Endometrial microvascular endothelial cells (primary cell): ENCODE data around the gene KIF1C. TPM values are rescaled to one million over a fixed set of nuclear protein-coding genes. Genes with fewer than 3 reads are reported as not detected.
"Not testable (repeated sequence)": the region's sequence is repeated elsewhere in the genome, so short reads cannot be mapped to it uniquely, and the experiment has no call there.

Experiments used
- in situ Hi-C: cut with HindIII; loops from 2 replicates; pipeline ENCODE4 v1.10.0; 2017; ENCODE audit warnings: low sequenced_read_pairs, low pct_unique_long_range_greater_than_20kb; ENCODE audit errors: inconsistent ontology term
- total RNA-seq: library from RNA; depleted of rRNA; stranded (reverse); fragments of >200 nt; gene quantifications from one replicate; pipeline ENCODE4 v1.2.3, GENCODE V29; 2015; ENCODE audit errors: inconsistent ontology term

The KIF1C gene
- total RNA-seq, 1 donor from 2014 or later, result 110 TPM

DNA sequence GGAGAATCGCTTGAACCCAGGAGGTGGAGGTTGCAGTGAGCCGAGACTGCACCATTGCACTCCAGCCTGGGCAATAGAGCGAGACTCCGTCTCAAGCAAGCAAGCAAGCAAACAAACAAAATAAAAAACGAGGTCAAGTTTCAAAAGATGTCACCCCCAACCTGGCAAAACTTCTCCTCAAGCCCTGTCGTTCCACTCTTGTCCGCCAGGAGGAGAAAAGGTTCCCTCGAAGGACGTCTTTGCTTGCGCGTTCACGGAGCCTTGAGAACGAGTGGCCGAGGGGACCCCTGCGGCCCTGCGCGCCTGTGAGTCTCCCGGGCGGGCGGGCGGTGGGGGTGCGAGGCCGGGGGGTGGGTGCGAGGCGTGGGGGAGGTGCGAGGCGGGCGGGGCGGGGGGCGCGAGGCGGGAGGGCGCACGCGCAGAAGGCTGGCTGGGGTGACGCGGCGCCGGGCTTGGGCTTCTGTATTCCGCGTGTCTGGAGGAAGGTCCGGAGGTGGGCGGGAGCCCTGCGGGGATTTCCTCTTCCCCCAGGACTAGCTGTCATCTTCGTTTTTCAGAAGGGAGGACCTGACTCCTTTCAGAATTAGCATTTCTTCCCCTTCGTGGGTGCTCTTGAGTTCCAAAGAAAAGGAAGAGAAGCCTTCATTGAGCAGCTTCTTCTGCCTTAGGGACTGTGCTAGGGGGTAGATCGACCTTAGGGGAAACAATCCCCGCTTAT, 33.8 kb downstream of the KIF1C start:
- in situ Hi-C loops, result no loop called here

DNA sequence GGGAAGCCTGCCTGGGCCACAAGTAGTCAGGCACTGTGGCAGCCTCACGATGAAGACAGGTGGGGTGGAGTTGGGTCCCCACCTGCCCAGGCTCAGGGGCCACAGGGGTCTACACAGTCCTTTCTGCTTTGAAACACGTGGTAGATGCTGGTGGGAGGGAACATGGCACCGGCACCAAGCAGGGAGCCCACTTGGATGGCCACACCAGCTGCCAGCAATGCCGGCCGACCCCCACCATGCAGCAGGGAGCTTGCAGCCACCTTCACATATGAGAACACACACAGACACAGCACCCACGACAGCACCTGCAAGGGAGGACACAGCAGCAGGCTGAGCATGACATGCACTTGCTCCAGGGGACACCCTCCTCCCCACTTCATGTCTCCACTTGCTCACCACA, 35.1 kb downstream of the KIF1C start:
- in situ Hi-C loops, result no loop called here

GRCh38 chr17:5033352-5034015, 35.7 kb downstream of the KIF1C start:
- in situ Hi-C loops, result no loop called here

DNA sequence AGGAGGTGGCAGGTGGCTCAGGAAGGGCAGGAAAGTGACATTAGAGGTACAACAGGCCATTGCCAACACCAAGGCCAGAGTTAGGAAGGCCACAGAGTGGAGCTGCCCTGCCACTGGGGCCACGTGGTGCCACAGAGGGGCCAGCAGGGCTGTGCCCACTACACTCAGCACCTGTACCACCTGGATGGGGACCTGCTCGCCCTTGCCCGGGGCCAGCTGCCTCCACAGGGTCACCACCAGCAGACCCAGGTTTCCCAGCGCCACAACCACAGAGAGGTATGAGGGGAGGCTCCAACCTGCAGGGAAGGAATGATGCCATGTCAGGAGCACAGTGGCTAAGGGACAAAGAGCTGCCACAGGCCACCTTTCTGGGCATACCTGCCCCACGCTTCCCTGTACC, 36.3 kb downstream of the KIF1C start:
- in situ Hi-C loops, result no loop called here

DNA sequence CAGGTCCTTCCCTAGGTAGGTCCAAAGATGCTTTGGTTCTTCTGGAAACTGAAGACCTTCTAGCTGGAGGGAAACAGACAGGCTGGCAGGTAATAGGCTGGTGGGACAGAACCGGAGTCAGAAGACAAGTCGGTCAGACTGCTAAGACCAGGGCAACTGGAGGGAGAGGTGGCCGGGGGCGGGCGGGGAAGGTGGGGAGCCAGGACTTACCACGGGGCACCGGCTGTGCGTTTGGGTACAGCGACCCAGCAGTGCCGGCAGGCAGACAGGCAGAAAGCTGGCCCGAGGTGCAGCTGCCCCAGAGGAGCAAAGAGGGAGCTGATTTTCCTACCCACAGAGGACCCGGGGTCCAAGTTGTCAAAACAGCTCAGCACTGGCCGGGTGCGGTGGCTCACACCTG, 36.9 kb downstream of the KIF1C start:
- in situ Hi-C loops, result no loop called here

DNA sequence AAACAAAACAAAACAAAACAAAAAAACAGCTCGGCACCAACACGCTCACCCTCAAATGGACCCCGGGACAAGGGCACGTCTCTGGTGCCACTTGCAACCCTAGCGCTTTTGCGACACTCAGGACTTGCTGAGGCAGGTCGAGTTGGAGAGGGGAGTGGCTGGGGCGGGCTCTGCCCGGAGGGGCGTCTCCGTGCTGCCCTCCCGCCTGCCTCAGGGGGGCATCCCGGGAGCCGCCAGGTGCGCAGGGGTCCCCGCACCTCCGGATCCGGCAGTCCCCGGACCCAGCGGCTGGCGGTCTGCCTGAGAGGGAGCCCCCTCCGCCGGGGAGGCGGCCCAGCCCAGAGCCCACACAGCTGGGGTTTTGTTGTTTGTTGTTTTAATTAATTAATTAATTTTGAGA, 37.6 kb downstream of the KIF1C start, which contains the start of gene SLC52A1:
Gene SLC52A1 (minus strand): TSS at position 112 of the 400 bp plus-strand sequence. CDS start 820 bp downstream, outside the sequence.
- in situ Hi-C loops, result no loop called here

DNA sequence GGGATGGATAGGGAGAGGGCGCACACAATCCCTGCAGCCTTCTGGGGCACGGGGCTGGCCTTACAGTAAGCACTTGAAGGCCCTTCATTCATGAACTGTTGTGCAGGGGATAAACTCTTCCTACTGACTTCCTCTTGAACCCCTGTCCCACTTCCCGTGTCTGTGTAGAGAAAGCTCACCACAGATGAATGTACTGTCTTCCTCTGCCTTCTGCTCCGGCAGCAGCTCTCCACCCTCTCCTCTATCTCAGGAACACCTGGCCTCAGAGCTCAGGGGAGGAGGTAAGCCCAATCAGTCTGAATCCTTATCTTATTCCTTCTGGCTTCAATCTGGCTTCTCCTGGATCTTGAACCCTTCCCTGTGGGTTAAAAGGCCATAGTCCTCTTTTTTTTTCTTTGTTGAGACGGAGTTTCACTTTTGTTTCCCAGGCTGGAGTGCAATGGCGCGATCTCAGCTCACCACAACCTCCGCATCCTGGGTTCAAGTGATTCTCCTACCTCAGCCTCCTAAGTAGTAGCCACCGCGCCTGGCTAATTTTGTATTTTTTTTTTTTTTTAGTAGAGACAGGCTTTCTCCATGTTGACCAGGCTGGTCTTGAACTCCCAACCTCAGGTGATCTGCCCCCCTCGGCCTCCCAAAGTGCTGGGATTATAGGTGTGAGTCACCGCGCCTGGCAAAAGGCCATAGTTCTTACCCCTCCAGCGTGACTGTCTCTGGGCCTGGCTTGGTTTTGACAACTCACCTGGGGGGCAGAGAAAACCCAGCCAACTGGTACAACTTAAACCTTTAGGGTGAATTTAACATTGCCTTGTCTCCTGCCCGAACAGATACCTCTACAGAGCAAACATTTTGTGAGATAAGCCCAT, 44.6 kb downstream of the KIF1C start:
- in situ Hi-C loops, result no loop called here

- in situ Hi-C loops, result no loop called here
Observed at GRCh38 chr17:5043524-5043923, 45.8 kb downstream of the KIF1C start.

- in situ Hi-C loops, result no loop called here
Observed at GRCh38 chr17:5044630-5045029, 46.9 kb downstream of the KIF1C start.

GRCh38 chr17:5045496-5045895, 47.7 kb downstream of the KIF1C start:
- in situ Hi-C loops, result no loop called here

DNA sequence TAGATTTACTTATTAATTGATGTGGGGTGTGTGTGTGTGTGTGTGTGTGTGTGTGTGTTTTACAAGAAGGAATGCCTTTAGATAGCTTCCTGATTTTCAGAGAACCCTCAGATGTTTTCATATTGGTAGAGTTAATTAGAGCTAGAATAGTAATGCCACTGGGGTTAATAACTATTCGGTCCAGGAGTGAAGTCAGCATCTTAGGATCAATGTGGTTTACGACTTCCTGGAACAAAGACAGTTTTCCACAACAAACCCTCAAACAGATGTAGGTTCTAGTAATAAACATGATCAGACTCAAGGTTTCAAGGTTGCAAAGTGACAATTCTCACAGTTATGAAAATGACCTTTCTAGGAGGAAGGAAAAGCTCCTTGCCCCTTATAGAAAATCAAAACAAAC, 49.7 kb downstream of the KIF1C start:
- in situ Hi-C loops, result no loop called here

DNA sequence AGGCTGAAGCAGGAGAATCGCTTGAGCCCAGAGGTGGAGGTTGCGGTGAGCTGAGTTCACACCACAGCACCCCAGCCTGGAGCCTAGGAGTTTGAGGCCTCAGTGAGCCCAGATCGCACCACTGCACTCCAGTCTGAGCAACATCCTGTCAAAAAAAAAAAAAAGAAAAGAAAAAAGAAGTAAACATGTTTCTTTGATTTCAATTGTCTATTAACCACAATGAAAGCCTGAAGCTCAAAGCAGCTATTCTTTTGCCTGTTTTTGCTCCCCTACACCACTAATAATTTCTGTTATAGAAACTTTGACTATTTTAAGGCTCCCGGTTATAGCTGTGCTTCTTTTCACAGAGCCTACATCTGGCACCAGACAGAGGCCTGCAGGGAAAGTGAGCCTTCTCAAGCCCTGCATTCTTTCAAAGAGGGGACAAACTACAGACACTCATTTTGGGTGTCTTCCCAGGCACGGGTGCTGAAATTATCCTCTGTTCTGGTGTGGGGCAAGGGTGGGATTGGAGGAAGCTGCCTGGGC, 51.6 kb downstream of the KIF1C start:
- in situ Hi-C loops, result no loop called here

DNA sequence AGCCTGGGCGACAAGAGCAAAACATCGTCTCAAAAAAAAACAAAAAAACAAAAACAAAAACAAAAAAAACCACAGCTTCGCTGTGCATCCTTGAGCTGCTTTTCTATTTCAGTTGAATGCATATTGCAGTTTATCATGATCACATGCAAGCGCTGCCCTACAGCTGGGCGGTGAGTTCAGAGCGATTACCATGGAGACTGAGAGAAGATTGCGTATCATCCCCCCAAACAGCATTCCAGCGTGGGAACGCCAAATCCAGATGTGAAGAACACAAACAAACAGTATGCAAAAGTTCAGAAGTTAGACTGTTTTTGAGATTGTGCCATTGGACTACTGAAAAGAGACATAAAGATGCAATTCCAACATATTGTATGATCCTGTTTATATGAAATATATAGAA, 52.5 kb downstream of the KIF1C start:
- in situ Hi-C loops, result no loop called here

DNA sequence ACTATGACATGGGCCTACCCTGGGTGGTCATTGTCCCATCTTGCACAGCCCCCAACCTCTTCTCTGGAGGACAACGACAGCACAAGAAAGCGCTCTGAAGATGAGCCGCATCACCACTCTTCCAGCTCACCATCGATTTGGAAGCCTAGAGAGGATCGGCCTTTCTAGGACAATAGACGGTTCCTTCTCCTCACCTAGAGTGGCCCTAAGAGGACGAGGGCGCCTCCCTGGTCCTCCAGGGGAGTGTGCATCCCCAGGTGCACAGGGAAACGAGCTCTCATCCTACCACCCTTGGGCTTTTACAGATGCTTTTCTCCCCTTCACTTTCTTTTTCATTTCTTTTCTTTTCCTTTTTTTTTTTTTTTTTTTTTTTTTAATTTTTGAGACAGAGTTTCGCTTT, 57.8 kb downstream of the KIF1C start:
- in situ Hi-C loops, result no loop called here

GRCh38 chr17:5065227-5065744, 67.5 kb downstream of the KIF1C start:
- in situ Hi-C loops, result no loop called here

GRCh38 chr17:5068236-5068635, 70.5 kb downstream of the KIF1C start:
- in situ Hi-C loops, result no loop called here

DNA sequence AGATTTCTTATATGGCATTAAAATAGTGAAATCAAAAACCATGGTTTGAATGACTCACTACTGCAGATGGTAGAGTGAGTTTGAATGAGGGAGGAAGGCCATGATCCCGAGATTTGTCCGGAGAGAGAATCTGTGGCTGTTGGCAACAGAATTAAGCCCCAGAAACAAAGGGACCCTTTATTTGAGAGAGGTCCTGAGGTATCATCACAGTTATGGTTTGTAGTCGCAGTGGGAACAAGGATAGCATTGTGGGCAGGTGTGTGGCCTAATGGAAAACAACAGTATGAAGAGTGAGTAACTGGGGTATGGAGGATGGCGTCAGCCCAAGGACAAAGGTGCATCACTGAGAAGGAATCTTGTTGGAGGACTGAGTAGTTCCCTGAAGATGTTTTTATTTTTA, 72.0 kb downstream of the KIF1C start:
- in situ Hi-C loops, result no loop called here

GRCh38 chr17:5075472-5075871, 77.7 kb downstream of the KIF1C start:
- in situ Hi-C loops, result not testable (repeated sequence)

DNA sequence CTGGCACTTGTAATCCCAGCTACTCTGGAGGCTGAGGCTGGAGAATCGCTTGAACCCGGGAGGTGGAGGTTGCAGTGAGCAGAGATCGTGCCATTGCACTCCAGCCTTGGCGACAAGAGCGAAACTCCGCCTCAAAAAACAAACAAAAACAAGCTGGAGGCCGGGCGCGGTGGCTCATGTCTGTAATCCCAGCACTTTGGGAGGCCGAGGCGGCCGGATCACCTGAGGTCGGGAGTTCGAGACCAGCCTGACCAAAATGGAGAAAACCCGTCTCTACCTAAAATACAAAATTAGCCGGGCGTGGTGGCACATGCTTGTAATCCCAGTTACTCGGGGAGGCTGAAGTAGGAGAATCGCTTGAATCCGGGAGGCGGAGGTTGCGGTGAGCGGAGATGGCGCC, 79.5 kb downstream of the KIF1C start:
- in situ Hi-C loops, result not testable (repeated sequence)
